HCT116 (cell line): Measurements from ENCODE around the gene EVI5L. TPM values are rescaled to one million over a fixed set of nuclear protein-coding genes. Genes with fewer than 3 reads are reported as not detected.

Source experiments
- ATAC-seq: fragments of 200-7000 bp; cut with Tn5 transposase; 2 replicates; pipeline ENCODE4 v1.9.1; 2020; ENCODE audit warnings: mild to moderate bottlenecking, moderate library complexity
- BruUV-seq: library from RNA; stranded (reverse); fragments of 400-500 nt; replicated peaks from 2 replicates; lab custom pipeline; 2021; lab: Mats Ljungman, UMichigan
- CTCF ChIA-PET: fragments of 300-600 bp; sonication (Branson Sonifier 250); formaldehyde crosslinking; loops from one replicate; lab custom pipeline; 2021; ENCODE audit warnings: antibody characterized with exemption; lab: Charles Lee
- POLR2A ChIA-PET: fragments of 300-600, 350-600 bp; sonication (Branson Sonifier 250); formaldehyde crosslinking; loops from one replicate; lab custom pipeline; 2021; ENCODE audit warnings: antibody characterized with exemption; lab: Charles Lee
- RAD21 ChIA-PET, 2 experiments: fragments of 300-600 bp; sonication (Branson Sonifier 250); formaldehyde crosslinking; loops; one replicate each; lab custom pipeline; 2023; ENCODE audit warnings: low total read pairs in 2 of 2; ENCODE audit not compliant: uncharacterized antibody in 2 of 2, unreplicated experiment in 2 of 2, low non-redundant PET in 1 of 2; lab: Charles Lee
- DNase-seq: peaks from one replicate; pipeline ENCODE4 v3.0.0-alpha.2; 2010; ENCODE audit warnings: low read depth, low spot score
- H2AFZ ChIP-seq: fragments of 200-600 bp; shearing (Covaris generic), sonication (generic); 2 replicates; pipeline ENCODE4 v1.6.1; 2017; ENCODE audit warnings: low read depth, mixed run types, mixed read lengths, antibody characterized with exemption, low read length; ENCODE audit not compliant: poor library complexity, severe bottlenecking
- H3K27ac ChIP-seq: 2 replicates; pipeline ENCODE4 v1.5.1; 2012; ENCODE audit warnings: low read depth, low read length
- H3K27me3 ChIP-seq: fragments of 200-600 bp; sonication (generic); 2 replicates; pipeline ENCODE4 v1.6.1; 2016; ENCODE audit warnings: mixed run types, low read length, mixed read lengths; ENCODE audit not compliant: insufficient read depth
- H3K36me3 ChIP-seq, 2 experiments: fragments of 200-500 bp in 1 of 2; fragments of 200-600 bp in 1 of 2; sonication (Bioruptor generic) in 1 of 2; sonication (generic) in 1 of 2; 2 replicates each; pipeline versions ENCODE4 v1.5.1 to v1.6.1; 2014 to 2016; ENCODE audit warnings: low read length in 2 of 2, inconsistent platforms in 1 of 2, mixed read lengths in 1 of 2, mixed run types in 1 of 2; ENCODE audit not compliant: insufficient read depth in 2 of 2, control insufficient read depth in 1 of 2
- H3K4me1 ChIP-seq, 2 experiments: fragments of 200-600 bp in 1 of 2; sonication (generic) in 1 of 2; 2 replicates each; pipeline versions ENCODE4 v1.5.1 to v1.6.1; 2012 to 2017; ENCODE audit warnings: low read length in 2 of 2, inconsistent platforms in 1 of 2, mild to moderate bottlenecking in 1 of 2, mixed read lengths in 1 of 2, mixed run types in 1 of 2, moderate library complexity in 1 of 2; ENCODE audit not compliant: insufficient read depth in 2 of 2, control insufficient read depth in 1 of 2
- H3K4me2 ChIP-seq: fragments of 200-600 bp; sonication (generic); 2 replicates; pipeline ENCODE4 v1.6.1; 2017; ENCODE audit warnings: mixed run types, low read length, mixed read lengths
- H3K4me3 ChIP-seq, 2 experiments: fragments of 200-600 bp in 1 of 2; sonication (generic) in 1 of 2; replicated peaks in 1 of 2; 2 replicates each; pipeline ENCODE4 v1.5.1; 2011 to 2016; ENCODE audit warnings: low read length in 2 of 2, control low read depth in 1 of 2, low read depth in 1 of 2, mild to moderate bottlenecking in 1 of 2, mixed read lengths in 1 of 2, mixed run types in 1 of 2
- H3K79me2 ChIP-seq: fragments of 200-600 bp; sonication (generic); 2 replicates; pipeline ENCODE4 v1.6.1; 2017; ENCODE audit warnings: mild to moderate bottlenecking, mixed run types, low read length, moderate library complexity, mixed read lengths; ENCODE audit not compliant: insufficient read depth
- H3K9ac ChIP-seq: fragments of 200-600 bp; sonication (generic); 2 replicates; pipeline ENCODE4 v1.6.1; 2016; ENCODE audit warnings: low read length, mixed read lengths
- H3K9me2 ChIP-seq: fragments of 200-600 bp; sonication (generic), shearing (Covaris generic); 2 replicates; pipeline ENCODE4 v1.6.1; 2017; ENCODE audit warnings: mixed run types, mild to moderate bottlenecking, moderate library complexity; ENCODE audit not compliant: insufficient read depth
- H3K9me3 ChIP-seq, 2 experiments: fragments of 200-500 bp in 1 of 2; fragments of 200-600 bp in 1 of 2; sonication (Bioruptor generic) in 1 of 2; sonication (generic) in 1 of 2; 2 replicates each; pipeline ENCODE4 v1.6.1; 2014 to 2017; ENCODE audit warnings: low read length in 2 of 2, mixed read lengths in 2 of 2, inconsistent platforms in 1 of 2, low read depth in 1 of 2, mild to moderate bottlenecking in 1 of 2, mixed run types in 1 of 2, moderate library complexity in 1 of 2; ENCODE audit not compliant: control insufficient read depth in 1 of 2, insufficient read depth in 1 of 2
- H4K20me1 ChIP-seq: fragments of 200-600 bp; sonication (generic), shearing (Covaris generic); 2 replicates; pipeline ENCODE4 v1.6.1; 2017; ENCODE audit warnings: mixed run types, mild to moderate bottlenecking, moderate library complexity; ENCODE audit not compliant: insufficient read depth
- CBX3 ChIP-seq: IDR thresholded peaks from 2 replicates; pipeline ENCODE4 v1.6.1; 2012; ENCODE audit warnings: low read depth
- FOSL1 ChIP-seq: IDR thresholded peaks from 2 replicates; pipeline ENCODE4 v1.6.1; 2012; ENCODE audit warnings: low read depth
- RAD21 ChIP-seq: IDR thresholded peaks from 2 replicates; pipeline ENCODE4 v1.6.1; 2012; ENCODE audit warnings: low read depth, mild to moderate bottlenecking
- REST ChIP-seq: IDR thresholded peaks from 2 replicates; pipeline ENCODE4 v1.6.1; 2012; ENCODE audit warnings: low read depth
- SIN3A ChIP-seq: IDR thresholded peaks from 2 replicates; pipeline ENCODE4 v1.6.1; 2012; ENCODE audit warnings: low read depth
- SP1 ChIP-seq: IDR thresholded peaks from 2 replicates; pipeline ENCODE4 v1.6.1; 2012; ENCODE audit warnings: low read depth
- SRF ChIP-seq: IDR thresholded peaks from 2 replicates; pipeline ENCODE4 v1.6.1; 2012; ENCODE audit warnings: low read depth
- YY1 ChIP-seq: IDR thresholded peaks from 2 replicates; pipeline ENCODE4 v1.6.1; 2011; ENCODE audit warnings: low read length, low read depth, moderate library complexity, mild to moderate bottlenecking; ENCODE audit not compliant: insufficient replicate concordance; ENCODE audit errors: extremely low read depth
- ZBTB33 ChIP-seq: IDR thresholded peaks from 2 replicates; pipeline ENCODE4 v1.6.1; 2011; ENCODE audit warnings: mild to moderate bottlenecking, low read length, moderate library complexity; ENCODE audit not compliant: insufficient replicate concordance; ENCODE audit errors: extremely low read depth
- ZFX ChIP-seq: fragments of 450-650 bp; IDR thresholded peaks from 2 replicates; pipeline ENCODE4 v1.6.1; 2017
- ZNF274 ChIP-seq: fragments of 200-500 bp; sonication (Bioruptor generic); IDR thresholded peaks from 2 replicates; pipeline ENCODE4 v1.6.1; 2014; ENCODE audit warnings: mild to moderate bottlenecking, low read depth, low read length, inconsistent platforms
- intact Hi-C: fragments of 100-400 bp; cut with micrococcal nuclease; formaldehyde crosslinking; loops from 2 replicates; pipeline ENCODE4 v1.10.0; 2022
- total RNA-seq: library from RNA; stranded (reverse); gene quantifications from one replicate; pipeline ENCODE4 v1.2.1, GENCODE V29; 2021; ENCODE audit not compliant: unreplicated experiment

The EVI5L gene
- total RNA-seq, 1 experiment from 2014 or later = 15.0 TPM

DNA sequence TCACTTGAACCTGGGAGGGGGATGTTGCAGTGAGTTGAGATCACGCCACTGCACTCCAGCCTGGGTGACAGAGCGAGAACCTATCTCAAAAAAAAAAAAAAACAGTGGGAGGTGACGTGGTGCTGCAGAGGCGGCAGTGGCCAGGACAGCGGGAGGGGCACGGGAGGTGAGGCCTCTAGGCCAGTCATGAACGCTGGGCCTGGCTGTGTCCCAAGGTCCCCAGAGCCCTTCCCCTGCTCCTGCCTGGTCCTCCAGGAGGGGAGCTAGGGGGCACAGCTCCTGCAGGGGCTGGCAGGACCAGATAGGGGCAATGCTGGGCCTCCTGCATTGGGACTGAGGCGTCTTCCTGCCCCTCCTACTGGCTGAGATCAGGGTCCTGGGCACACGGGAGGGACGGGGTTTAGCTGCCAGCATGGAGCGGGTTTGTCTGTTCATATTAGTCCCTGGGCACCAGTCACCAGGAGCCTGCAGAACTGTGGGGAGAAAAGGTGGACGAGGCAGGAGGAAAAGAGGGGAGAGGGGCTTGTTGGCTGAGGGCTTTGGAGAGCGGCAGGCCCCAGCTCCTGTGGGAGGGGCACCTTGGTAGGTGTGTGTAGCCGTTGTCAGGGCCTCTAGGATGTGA lies 78.2 kb downstream of the EVI5L start:
- Histone ChIP-seq H3K27ac (no peak overlapping the region; the same call in 1 of the 2 replicates), H3K9ac (no peak overlapping the region), H3K79me2 (peaks cover 55% of the 10 kb centered on the region)
- POLR2A ChIA-PET = no interaction called here
- no peak for TF ChIP-seq FOSL1
- TF ChIP-seq REST = no peak
- TF ChIP-seq SRF = no peak
- TF ChIP-seq SIN3A = no peak
- TF ChIP-seq YY1 = no peak
- TF ChIP-seq ZNF274 = no peak
- no peak for TF ChIP-seq RAD21
- TF ChIP-seq SP1 = no peak
- no peak for TF ChIP-seq ZFX
- no peak for TF ChIP-seq CBX3
- no peak for TF ChIP-seq ZBTB33
- TF ChIP-seq, all 23 proteins: peak for 0
- no peak overlapping the region for H2AFZ ChIP-seq
- intact Hi-C loops = no loop called here
- no peaks in the 10 kb centered on the region for H4K20me1 ChIP-seq
- H3K36me3 ChIP-seq = peaks cover 5 to 6% of the 10 kb centered on the region in 2 experiments; a peak in 3 of 4 replicates
- ChIA-PET RAD21 (no interaction called here), CTCF (no interaction called here)
- no peaks in the 10 kb centered on the region for H3K9me2 ChIP-seq
- DNase-seq (no peak), ATAC-seq (no peak)
- H3K9me3 ChIP-seq = no peaks in the 10 kb centered on the region
- no peak overlapping the region for H3K4me3 ChIP-seq
- BruUV-seq = no TSS peak
- H3K4me2 ChIP-seq = no peak overlapping the region
- H3K4me1 ChIP-seq = peaks cover 3 to 15% of the 10 kb centered on the region in 2 experiments; a peak in 2 of 4 replicates
- H3K27me3 ChIP-seq = no peaks in the 10 kb centered on the region
